PC-3 (cell line): ENCODE results near the gene AIG1. TPM values are rescaled to one million over a fixed set of nuclear protein-coding genes. Genes with fewer than 3 reads are reported as not detected.

Source experiments
- ATAC-seq: fragments of 200-7000 bp; cut with Tn5 transposase; 2 replicates; pipeline ENCODE4 v1.9.1; 2020; ENCODE audit warnings: mild to moderate bottlenecking, moderate library complexity
- BruUV-seq: library from RNA; stranded (reverse); fragments of 400-500 nt; replicated peaks from 2 replicates; lab custom pipeline; 2021; lab: Mats Ljungman, UMichigan
- CTCF ChIA-PET: fragments of 300-600 bp; sonication (Branson Sonifier 250); formaldehyde crosslinking; loops from one replicate; lab custom pipeline; 2022; ENCODE audit warnings: antibody characterized with exemption; lab: Charles Lee
- POLR2A ChIA-PET: fragments of 300-600 bp; sonication (Branson Sonifier 250); formaldehyde crosslinking; loops from one replicate; lab custom pipeline; 2022; ENCODE audit warnings: antibody characterized with exemption; ENCODE audit not compliant: unreplicated experiment; lab: Charles Lee
- DNase-seq: peaks from one replicate; pipeline ENCODE4 v3.0.0-alpha.2; 2015
- H2AFZ ChIP-seq: fragments of 300-600 bp; sonication (generic); 2 replicates; pipeline ENCODE4 v1.6.0; 2016; ENCODE audit warnings: antibody characterized with exemption, low read length
- H3F3A ChIP-seq: fragments of 300-600 bp; sonication (generic); one replicate; pipeline ENCODE4 v1.6.0; 2017; ENCODE audit warnings: antibody characterized with exemption, low read length, control low read depth, mild to moderate bottlenecking; ENCODE audit not compliant: unreplicated experiment
- H3K27ac ChIP-seq: fragments of 300-600 bp; sonication (generic); 2 replicates; pipeline ENCODE4 v1.5.1; 2016; ENCODE audit warnings: mild to moderate bottlenecking, low read length
- H3K27me3 ChIP-seq: fragments of 300-600 bp; sonication (generic); 2 replicates; pipeline ENCODE4 v1.6.1; 2016; ENCODE audit warnings: low read length, mixed read lengths
- H3K36me3 ChIP-seq: fragments of 300-600 bp; sonication (generic); 2 replicates; pipeline ENCODE4 v1.6.1; 2016; ENCODE audit warnings: low read depth, mixed run types, low read length, mixed read lengths
- H3K4me1 ChIP-seq: fragments of 300-600 bp; sonication (generic); 2 replicates; pipeline ENCODE4 v1.5.1; 2016; ENCODE audit warnings: low read length; ENCODE audit not compliant: insufficient read depth
- H3K4me2 ChIP-seq: fragments of 300-600 bp; sonication (generic); 2 replicates; pipeline ENCODE4 v1.6.0; 2016; ENCODE audit warnings: low read length
- H3K4me3 ChIP-seq: fragments of 300-600 bp; sonication (generic); 2 replicates; pipeline ENCODE4 v1.5.1; 2016; ENCODE audit warnings: mild to moderate bottlenecking, low read length, mixed read lengths
- H3K79me2 ChIP-seq: fragments of 300-600 bp; sonication (generic); 2 replicates; pipeline ENCODE4 v1.6.1; 2017; ENCODE audit warnings: low read length, mixed read lengths
- H3K9ac ChIP-seq: fragments of 300-600 bp; sonication (generic); 2 replicates; pipeline ENCODE4 v1.6.0; 2016; ENCODE audit warnings: mild to moderate bottlenecking, low read length
- H3K9me2 ChIP-seq: fragments of 300-600 bp; sonication (generic); replicated peaks from 2 replicates; pipeline ENCODE4 v1.6.1; 2016; ENCODE audit warnings: mixed run types, low read length, mixed read lengths
- H3K9me3 ChIP-seq: fragments of 300-600 bp; sonication (generic); 2 replicates; pipeline ENCODE4 v1.6.1; 2016; ENCODE audit warnings: low read length, mixed read lengths
- H4K20me1 ChIP-seq: fragments of 300-600 bp; sonication (generic); 2 replicates; pipeline ENCODE4 v1.6.1; 2016; ENCODE audit warnings: low read length, mixed read lengths
- EZH2 ChIP-seq: fragments of 300-600 bp; sonication (generic); IDR thresholded peaks from one replicate; pipeline ENCODE4 v1.6.1; 2017; ENCODE audit warnings: antibody characterized with exemption, mild to moderate bottlenecking, low read length; ENCODE audit not compliant: unreplicated experiment
- EZH2phosphoT487 ChIP-seq: fragments of 300-600 bp; sonication (generic); IDR thresholded peaks from 2 replicates; pipeline ENCODE4 v1.6.1; 2018; ENCODE audit warnings: mild to moderate bottlenecking, antibody characterized with exemption, low read length, borderline replicate concordance
- intact Hi-C: fragments of 100-400 bp; cut with micrococcal nuclease; formaldehyde crosslinking; loops from 2 replicates; pipeline ENCODE4 v1.9.0; 2023
- total RNA-seq: library from RNA; depleted of rRNA; stranded (reverse); fragments of >200 nt; gene quantifications from 2 replicates; pipeline ENCODE4 v1.2.3, GENCODE V29; 2014
- TF ChIP-seq, protein P1 (sequence below): fragments of 300-600 bp; sonication (generic); conservative IDR thresholded peaks from 2 replicates; pipeline ENCODE4 v1.5.1; 2017; ENCODE audit warnings: antibody characterized with exemption, low read depth, mild to moderate bottlenecking, low read length

Gene AIG1
- total RNA-seq, 1 experiment from 2014 or later, result 32.7 TPM

GRCh38 chr6:143357152-143357551 lies 296.5 kb downstream of the AIG1 start:
- no peaks in the 10 kb centered on the region for H3K36me3 ChIP-seq
- H3K4me2 ChIP-seq, result no peak overlapping the region
- H3K9ac ChIP-seq, result no peak overlapping the region
- H3K27me3 ChIP-seq, result no peaks in the 10 kb centered on the region
- no TSS peak for BruUV-seq
- H2AFZ ChIP-seq, result no peak overlapping the region
- no peaks in the 10 kb centered on the region for H3K79me2 ChIP-seq
- no peak for TF ChIP-seq EZH2phosphoT487
- TF ChIP-seq, protein P1, sequence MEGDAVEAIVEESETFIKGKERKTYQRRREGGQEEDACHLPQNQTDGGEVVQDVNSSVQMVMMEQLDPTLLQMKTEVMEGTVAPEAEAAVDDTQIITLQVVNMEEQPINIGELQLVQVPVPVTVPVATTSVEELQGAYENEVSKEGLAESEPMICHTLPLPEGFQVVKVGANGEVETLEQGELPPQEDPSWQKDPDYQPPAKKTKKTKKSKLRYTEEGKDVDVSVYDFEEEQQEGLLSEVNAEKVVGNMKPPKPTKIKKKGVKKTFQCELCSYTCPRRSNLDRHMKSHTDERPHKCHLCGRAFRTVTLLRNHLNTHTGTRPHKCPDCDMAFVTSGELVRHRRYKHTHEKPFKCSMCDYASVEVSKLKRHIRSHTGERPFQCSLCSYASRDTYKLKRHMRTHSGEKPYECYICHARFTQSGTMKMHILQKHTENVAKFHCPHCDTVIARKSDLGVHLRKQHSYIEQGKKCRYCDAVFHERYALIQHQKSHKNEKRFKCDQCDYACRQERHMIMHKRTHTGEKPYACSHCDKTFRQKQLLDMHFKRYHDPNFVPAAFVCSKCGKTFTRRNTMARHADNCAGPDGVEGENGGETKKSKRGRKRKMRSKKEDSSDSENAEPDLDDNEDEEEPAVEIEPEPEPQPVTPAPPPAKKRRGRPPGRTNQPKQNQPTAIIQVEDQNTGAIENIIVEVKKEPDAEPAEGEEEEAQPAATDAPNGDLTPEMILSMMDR, result no peak
- TF ChIP-seq EZH2, result no peak
- no peak for ATAC-seq
- H3K27ac ChIP-seq, result no peak overlapping the region
- H3K9me2 ChIP-seq, result no peaks in the 10 kb centered on the region
- CTCF ChIA-PET, result no interaction called here
- no peak for DNase-seq
- POLR2A ChIA-PET, result no interaction called here
- H3K9me3 ChIP-seq, result no peaks in the 10 kb centered on the region
- H3K4me1 ChIP-seq, result no peaks in the 10 kb centered on the region
- no peaks in the 10 kb centered on the region for H3F3A ChIP-seq
- intact Hi-C loops, result no loop called here
- no peaks in the 10 kb centered on the region for H4K20me1 ChIP-seq
- no peak overlapping the region for H3K4me3 ChIP-seq

- H3K27ac ChIP-seq, result no peak overlapping the region
- no peak overlapping the region for H3K4me2 ChIP-seq
- intact Hi-C loops, result no loop called here
- TF ChIP-seq, protein P1, result no peak
- TF ChIP-seq EZH2 (no peak), EZH2phosphoT487 (no peak)
- no peak overlapping the region for H2AFZ ChIP-seq
- CTCF ChIA-PET, result no interaction called here
- POLR2A ChIA-PET, result no interaction called here
- H4K20me1 ChIP-seq, result no peaks in the 10 kb centered on the region
- H3K4me1 ChIP-seq, result no peaks in the 10 kb centered on the region
- H3K9me2 ChIP-seq, result no peaks in the 10 kb centered on the region
- ATAC-seq (no peak), DNase-seq (no peak)
- no peak overlapping the region for H3K9ac ChIP-seq
- no peaks in the 10 kb centered on the region for H3K27me3 ChIP-seq
- H3F3A ChIP-seq, result no peaks in the 10 kb centered on the region
- no peaks in the 10 kb centered on the region for H3K79me2 ChIP-seq
- no TSS peak for BruUV-seq
- no peak overlapping the region for H3K4me3 ChIP-seq
- no peaks in the 10 kb centered on the region for H3K36me3 ChIP-seq
- no peaks in the 10 kb centered on the region for H3K9me3 ChIP-seq
These were observed 297.0 kb downstream of the AIG1 start for GRCh38 chr6:143357561-143358255.

GRCh38 chr6:143361536-143362191 lies 301.0 kb downstream of the AIG1 start:
- no peak overlapping the region for H2AFZ ChIP-seq
- H3K4me1 ChIP-seq, result no peaks in the 10 kb centered on the region
- CTCF ChIA-PET, result no interaction called here
- no peaks in the 10 kb centered on the region for H3F3A ChIP-seq
- no peak for TF ChIP-seq EZH2
- TF ChIP-seq, protein P1, result no peak
- no peak for TF ChIP-seq EZH2phosphoT487
- no peaks in the 10 kb centered on the region for H3K27me3 ChIP-seq
- no peaks in the 10 kb centered on the region for H3K9me2 ChIP-seq
- DNase-seq, result no peak
- intact Hi-C loops, result no loop called here
- H3K79me2 ChIP-seq, result no peaks in the 10 kb centered on the region
- no peak overlapping the region for H3K9ac ChIP-seq
- BruUV-seq, result no TSS peak
- no peak for ATAC-seq
- no peak overlapping the region for H3K4me3 ChIP-seq
- no peak overlapping the region for H3K27ac ChIP-seq
- no peaks in the 10 kb centered on the region for H3K9me3 ChIP-seq
- POLR2A ChIA-PET, result no interaction called here
- H3K36me3 ChIP-seq, result no peaks in the 10 kb centered on the region
- H4K20me1 ChIP-seq, result no peaks in the 10 kb centered on the region
- H3K4me2 ChIP-seq, result no peak overlapping the region
